ENCODE results near the gene TBRG1.

Gene TBRG1

GRCh38 chr11:124667601-124668000 is 44.9 kb downstream of the TBRG1 start:
- Histone ChIP-seq H3K79me2 (ENCODE audit: low read length) (no peaks in the 10 kb centered on the region), H3K36me3 (replicated peaks; ENCODE audit: low read depth, low read length) (no peaks in the 10 kb centered on the region), H2AFZ (ENCODE audit: low read depth, low read length) (no peak overlapping the region), H3K9ac (ENCODE audit: low read length) (no peak overlapping the region), H3K4me3 (ENCODE audit: low read length) (no peak overlapping the region), H3K9me3 (ENCODE audit: insufficient read depth, low read length) (no peaks in the 10 kb centered on the region), H3K4me1 (ENCODE audit: low read length) (peaks cover 5% of the 10 kb centered on the region), H3K27me3 (ENCODE audit: low read depth, low read length) (no peaks in the 10 kb centered on the region), H3K4me2 (ENCODE audit: low read length) (no peak overlapping the region), H3K27ac (ENCODE audit: low read length) (no peak overlapping the region), H4K20me1 (ENCODE audit: insufficient read depth, low read length) (no peaks in the 10 kb centered on the region)
- TF ChIP-seq EZH2phosphoT487 (IDR thresholded peaks at IDR 0.05; ENCODE audit: low read depth) (no peak), CTCF (IDR thresholded peaks at IDR 0.05; ENCODE audit: low read depth, low read length) (no peak)

GRCh38 chr11:124669193-124669592 is 46.5 kb downstream of the TBRG1 start:
- no peaks in the 10 kb centered on the region for H3K9me3 ChIP-seq (ENCODE audit: insufficient read depth, low read length)
- no peaks in the 10 kb centered on the region for H3K36me3 ChIP-seq (replicated peaks; ENCODE audit: low read depth, low read length)
- peaks cover 11% of the 10 kb centered on the region for H3K4me1 ChIP-seq (ENCODE audit: low read length)
- no peak overlapping the region for H3K4me3 ChIP-seq (ENCODE audit: low read length)
- no peak overlapping the region for H2AFZ ChIP-seq (ENCODE audit: low read depth, low read length)
- no peak overlapping the region for H3K9ac ChIP-seq (ENCODE audit: low read length)
- TF ChIP-seq CTCF (IDR thresholded peaks at IDR 0.05; ENCODE audit: low read depth, low read length) (peak; percentile 59), EZH2phosphoT487 (IDR thresholded peaks at IDR 0.05; ENCODE audit: low read depth) (no peak)
- no peak overlapping the region for H3K27ac ChIP-seq (ENCODE audit: low read length)
- no peaks in the 10 kb centered on the region for H3K27me3 ChIP-seq (ENCODE audit: low read depth, low read length)
- no peaks in the 10 kb centered on the region for H3K79me2 ChIP-seq (ENCODE audit: low read length)
- H3K4me2 ChIP-seq (ENCODE audit: low read length), result peak overlapping the region; percentile 45
- no peaks in the 10 kb centered on the region for H4K20me1 ChIP-seq (ENCODE audit: insufficient read depth, low read length)

- Histone ChIP-seq H3K79me2 (ENCODE audit: low read length) (no peaks in the 10 kb centered on the region), H3K27ac (ENCODE audit: low read length) (no peak overlapping the region), H4K20me1 (ENCODE audit: insufficient read depth, low read length) (no peaks in the 10 kb centered on the region), H3K27me3 (ENCODE audit: low read depth, low read length) (no peaks in the 10 kb centered on the region), H3K9ac (ENCODE audit: low read length) (no peak overlapping the region), H3K36me3 (replicated peaks; ENCODE audit: low read depth, low read length) (no peaks in the 10 kb centered on the region), H3K4me2 (ENCODE audit: low read length) (no peak overlapping the region; the same call in 1 of the 2 replicates), H3K4me3 (ENCODE audit: low read length) (no peak overlapping the region), H3K9me3 (ENCODE audit: insufficient read depth, low read length) (no peaks in the 10 kb centered on the region), H3K4me1 (ENCODE audit: low read length) (peaks cover 15% of the 10 kb centered on the region), H2AFZ (ENCODE audit: low read depth, low read length) (no peak overlapping the region)
- TF ChIP-seq CTCF (IDR thresholded peaks at IDR 0.05; ENCODE audit: low read depth, low read length) (no peak), EZH2phosphoT487 (IDR thresholded peaks at IDR 0.05; ENCODE audit: low read depth) (no peak)
Measured at GRCh38 chr11:124670732-124671131, 48.1 kb downstream of the TBRG1 start.

GRCh38 chr11:124672536-124673215 is 50.0 kb downstream of the TBRG1 start:
- no peak overlapping the region for H3K27ac ChIP-seq (ENCODE audit: low read length)
- no peaks in the 10 kb centered on the region for H3K9me3 ChIP-seq (ENCODE audit: insufficient read depth, low read length)
- peak overlapping the region; percentile 79 for H3K4me2 ChIP-seq (ENCODE audit: low read length)
- no peak for TF ChIP-seq EZH2phosphoT487 (IDR thresholded peaks at IDR 0.05; ENCODE audit: low read depth)
- no peak for TF ChIP-seq CTCF (IDR thresholded peaks at IDR 0.05; ENCODE audit: low read depth, low read length)
- no peaks in the 10 kb centered on the region for H3K27me3 ChIP-seq (ENCODE audit: low read depth, low read length)
- H3K4me3 ChIP-seq (ENCODE audit: low read length), result peak overlapping the region; percentile 93
- no peaks in the 10 kb centered on the region for H4K20me1 ChIP-seq (ENCODE audit: insufficient read depth, low read length)
- no peaks in the 10 kb centered on the region for H3K36me3 ChIP-seq (replicated peaks; ENCODE audit: low read depth, low read length)
- H3K4me1 ChIP-seq (ENCODE audit: low read length), result peaks cover 15% of the 10 kb centered on the region
- peak overlapping the region; percentile 78 for H3K9ac ChIP-seq (ENCODE audit: low read length)
- no peaks in the 10 kb centered on the region for H3K79me2 ChIP-seq (ENCODE audit: low read length)
- peak overlapping the region; percentile 62; the same call in 1 of the 2 replicates for H2AFZ ChIP-seq (ENCODE audit: low read depth, low read length)
